ENCODE measurements around the gene SGMS1. TPM values are rescaled to one million over a fixed set of nuclear protein-coding genes. Genes with fewer than 3 reads are reported as not detected.
A peak's percentile ranks its signal among the peaks of the same experiment; 100 is the strongest.

Gene SGMS1
- polyA plus RNA-seq, 2 of the 4 experiments (the other 2 are of a cell fraction), result 22.7 to 28.2 TPM

DNA sequence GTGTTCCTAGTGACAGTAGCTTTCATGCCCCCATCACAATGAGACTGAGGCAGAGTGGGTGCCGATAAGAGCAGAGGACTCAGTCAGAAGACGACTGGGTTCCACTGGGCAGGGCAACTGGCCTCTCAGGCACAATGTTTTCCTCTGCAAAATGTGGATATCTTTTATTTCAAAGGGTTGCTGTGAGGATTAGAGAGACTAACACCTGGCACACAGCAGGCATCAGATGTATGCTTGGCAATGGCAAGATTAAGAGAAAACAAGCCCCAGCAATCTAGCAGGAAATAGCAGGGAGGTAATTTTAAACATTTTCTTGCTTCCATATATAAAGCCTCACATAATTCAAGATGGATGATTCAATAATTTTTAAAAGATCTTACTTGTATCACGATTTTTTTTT, 28.0 kb downstream of the SGMS1 start:
- ChIA-PET POLR2A (no interaction called here), CTCF (interaction anchor here (0.7 to 1.3 kb wide), 2 partner anchors 27 to 1528 kb away, joined by 4 read pairs; no protein-coding TSS in a partner anchor)
- Histone ChIP-seq H3K27ac (no peak overlapping the region), H3K4me3 (no peak overlapping the region), H3K4me2 (no peak overlapping the region), H3K4me1 (peaks cover 21% of the 10 kb centered on the region), H3K9me3 (no peaks in the 10 kb centered on the region)
- TF ChIP-seq, protein P1, sequence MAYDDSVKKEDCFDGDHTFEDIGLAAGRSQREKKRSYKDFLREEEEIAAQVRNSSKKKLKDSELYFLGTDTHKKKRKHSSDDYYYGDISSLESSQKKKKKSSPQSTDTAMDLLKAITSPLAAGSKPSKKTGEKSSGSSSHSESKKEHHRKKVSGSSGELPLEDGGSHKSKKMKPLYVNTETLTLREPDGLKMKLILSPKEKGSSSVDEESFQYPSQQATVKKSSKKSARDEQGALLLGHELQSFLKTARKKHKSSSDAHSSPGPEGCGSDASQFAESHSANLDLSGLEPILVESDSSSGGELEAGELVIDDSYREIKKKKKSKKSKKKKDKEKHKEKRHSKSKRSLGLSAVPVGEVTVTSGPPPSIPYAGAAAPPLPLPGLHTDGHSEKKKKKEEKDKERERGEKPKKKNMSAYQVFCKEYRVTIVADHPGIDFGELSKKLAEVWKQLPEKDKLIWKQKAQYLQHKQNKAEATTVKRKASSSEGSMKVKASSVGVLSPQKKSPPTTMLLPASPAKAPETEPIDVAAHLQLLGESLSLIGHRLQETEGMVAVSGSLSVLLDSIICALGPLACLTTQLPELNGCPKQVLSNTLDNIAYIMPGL (CRISPR knock-in tag; IDR thresholded peaks at IDR 0.05; ENCODE audit: borderline replicate concordance), result no peak
- no peak for TF ChIP-seq CHD2 (IDR thresholded peaks at IDR 0.05; ENCODE audit: low read length, partially characterized antibody)
- FAIRE-seq, result no peak
- WGBS (ENCODE audit: missing lambda C conversion rate), result 79% methylated on average over 3 of the region's 3 CpGs
- no peak for ATAC-seq
- DNase-seq (ENCODE audit: low read depth in 1 of 2, low spot score in 1 of 2), result no peak

DNA sequence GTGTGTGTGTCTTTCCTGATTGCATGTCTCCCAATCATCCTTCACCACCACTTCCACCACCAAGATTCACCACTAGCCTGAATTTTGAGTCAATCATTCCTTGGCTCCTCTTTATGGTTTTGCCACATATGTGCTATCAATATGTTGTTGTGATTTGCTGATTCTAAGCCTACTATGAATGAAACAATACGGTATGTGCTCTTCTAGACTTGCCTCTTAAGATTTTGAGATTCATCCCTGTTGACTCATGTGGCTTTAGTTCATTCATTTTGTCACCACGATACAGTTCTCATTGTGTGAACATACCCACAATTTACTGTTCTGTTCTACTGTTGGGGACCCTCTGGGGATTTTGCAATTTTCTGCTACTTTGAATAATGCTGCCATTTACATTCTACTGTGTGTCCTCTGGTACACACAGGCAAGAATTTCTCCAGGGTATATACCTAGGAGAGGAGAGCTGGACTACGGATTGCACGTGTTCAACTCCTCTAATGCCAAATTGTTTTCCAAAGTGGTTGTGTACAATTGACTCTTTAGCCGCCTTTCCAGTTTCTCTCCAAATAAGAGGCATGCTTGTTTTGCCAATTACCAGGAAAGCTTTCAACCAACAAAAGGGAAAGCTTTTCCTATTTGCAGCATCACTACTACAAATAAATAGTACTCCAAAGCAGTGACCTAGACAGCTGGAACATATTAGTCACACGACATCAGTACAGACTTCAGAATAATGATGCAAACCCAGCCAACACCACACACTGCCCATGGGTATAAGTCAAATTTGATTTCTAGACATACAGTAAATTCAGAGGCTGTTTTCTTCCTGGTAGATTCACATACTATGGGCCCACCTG, 30.0 kb downstream of the SGMS1 start:
- Histone ChIP-seq H3K27ac (no peak overlapping the region; a peak in 1 of 6 replicates), H3K4me3 (no peak overlapping the region), H3K9me3 (no peaks in the 10 kb centered on the region), H3K4me1 (peaks cover 8% of the 10 kb centered on the region; the same call in 1 of the 3 replicates), H3K4me2 (peak overlapping the region; percentile 2; the same call in 2 of the 3 replicates)
- ChIA-PET POLR2A (no interaction called here), CTCF (interaction anchor here (0.8 kb wide), 1 partner anchor 29 kb away, joined by 3 read pairs; no protein-coding TSS in a partner anchor)
- peak in 1 of 2 experiments; percentile 64; a peak in 1 of 6 replicates for ATAC-seq
- 92% methylated on average over 6 of the region's 6 CpGs for WGBS (ENCODE audit: missing lambda C conversion rate)
- no peak for FAIRE-seq
- TF ChIP-seq CHD4 (IDR thresholded peaks at IDR 0.05; ENCODE audit: borderline replicate concordance) (no peak), RFX5 (IDR thresholded peaks at IDR 0.05) (no peak), MYC (IDR thresholded peaks at IDR 0.05; ENCODE audit: borderline replicate concordance, low read length) (no peak), ATOH8 (CRISPR knock-in tag; IDR thresholded peaks at IDR 0.05; ENCODE audit: low read depth) (no peak), NFE2L2 (conservative IDR thresholded peaks at IDR 0.05; ENCODE audit: low read length) (no peak), CEBPB (IDR thresholded peaks at IDR 0.05) (no peak), ZC3H11A (IDR thresholded peaks at IDR 0.05) (no peak), ESRRA (IDR thresholded peaks at IDR 0.05; ENCODE audit: borderline replicate concordance, low read length) (no peak), HDAC2 (IDR thresholded peaks at IDR 0.05) (no peak), PHF8 (IDR thresholded peaks at IDR 0.05; ENCODE audit: borderline replicate concordance, low read depth) (no peak), ZNF302 (CRISPR knock-in tag; IDR thresholded peaks at IDR 0.05) (no peak), HES2 (IDR thresholded peaks at IDR 0.05) (no peak), KDM1A (IDR thresholded peaks at IDR 0.05; ENCODE audit: low read depth) (no peak), JUN (IDR thresholded peaks at IDR 0.05) (no peak), NR3C1 (IDR thresholded peaks at IDR 0.05) (no peak), POLR2AphosphoS2 (conservative IDR thresholded peaks at IDR 0.05; ENCODE audit: low read length) (no peak)
- TF ChIP-seq, protein P2, sequence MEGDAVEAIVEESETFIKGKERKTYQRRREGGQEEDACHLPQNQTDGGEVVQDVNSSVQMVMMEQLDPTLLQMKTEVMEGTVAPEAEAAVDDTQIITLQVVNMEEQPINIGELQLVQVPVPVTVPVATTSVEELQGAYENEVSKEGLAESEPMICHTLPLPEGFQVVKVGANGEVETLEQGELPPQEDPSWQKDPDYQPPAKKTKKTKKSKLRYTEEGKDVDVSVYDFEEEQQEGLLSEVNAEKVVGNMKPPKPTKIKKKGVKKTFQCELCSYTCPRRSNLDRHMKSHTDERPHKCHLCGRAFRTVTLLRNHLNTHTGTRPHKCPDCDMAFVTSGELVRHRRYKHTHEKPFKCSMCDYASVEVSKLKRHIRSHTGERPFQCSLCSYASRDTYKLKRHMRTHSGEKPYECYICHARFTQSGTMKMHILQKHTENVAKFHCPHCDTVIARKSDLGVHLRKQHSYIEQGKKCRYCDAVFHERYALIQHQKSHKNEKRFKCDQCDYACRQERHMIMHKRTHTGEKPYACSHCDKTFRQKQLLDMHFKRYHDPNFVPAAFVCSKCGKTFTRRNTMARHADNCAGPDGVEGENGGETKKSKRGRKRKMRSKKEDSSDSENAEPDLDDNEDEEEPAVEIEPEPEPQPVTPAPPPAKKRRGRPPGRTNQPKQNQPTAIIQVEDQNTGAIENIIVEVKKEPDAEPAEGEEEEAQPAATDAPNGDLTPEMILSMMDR (IDR thresholded peaks at IDR 0.05), result no peak
- TF ChIP-seq, protein P3, sequence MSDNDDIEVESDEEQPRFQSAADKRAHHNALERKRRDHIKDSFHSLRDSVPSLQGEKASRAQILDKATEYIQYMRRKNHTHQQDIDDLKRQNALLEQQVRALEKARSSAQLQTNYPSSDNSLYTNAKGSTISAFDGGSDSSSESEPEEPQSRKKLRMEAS (IDR thresholded peaks at IDR 0.05), result no peak
- TF ChIP-seq, protein P4, sequence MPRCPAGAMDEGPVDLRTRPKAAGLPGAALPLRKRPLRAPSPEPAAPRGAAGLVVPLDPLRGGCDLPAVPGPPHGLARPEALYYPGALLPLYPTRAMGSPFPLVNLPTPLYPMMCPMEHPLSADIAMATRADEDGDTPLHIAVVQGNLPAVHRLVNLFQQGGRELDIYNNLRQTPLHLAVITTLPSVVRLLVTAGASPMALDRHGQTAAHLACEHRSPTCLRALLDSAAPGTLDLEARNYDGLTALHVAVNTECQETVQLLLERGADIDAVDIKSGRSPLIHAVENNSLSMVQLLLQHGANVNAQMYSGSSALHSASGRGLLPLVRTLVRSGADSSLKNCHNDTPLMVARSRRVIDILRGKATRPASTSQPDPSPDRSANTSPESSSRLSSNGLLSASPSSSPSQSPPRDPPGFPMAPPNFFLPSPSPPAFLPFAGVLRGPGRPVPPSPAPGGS (IDR thresholded peaks at IDR 0.05), result no peak
- peak in 1 of 2 experiments; percentile 34 for DNase-seq (ENCODE audit: low read depth in 1 of 2, low spot score in 1 of 2)

Measured in A549 (cell line).